H9 (cell line): ENCODE measurements around the gene PHC3. TPM values are rescaled to one million over a fixed set of nuclear protein-coding genes. Genes with fewer than 3 reads are reported as not detected.

Experiments
- DNase-seq: peaks from one replicate; pipeline ENCODE4 v3.0.0-alpha.2; 2017
- H2AFZ ChIP-seq: one replicate; pipeline ENCODE4 v1.6.1; 2013; ENCODE audit warnings: mild to moderate bottlenecking, low read length, control low read depth, moderate library complexity
- H2AK5ac ChIP-seq: 2 replicates; pipeline ENCODE4 v1.6.1; 2013; ENCODE audit warnings: low read length, control low read depth, mixed read lengths; ENCODE audit not compliant: insufficient read length
- H2BK120ac ChIP-seq: one replicate; pipeline ENCODE4 v1.6.1; 2013; ENCODE audit warnings: low read depth, mild to moderate bottlenecking, low read length, control low read depth, inconsistent platforms; ENCODE audit not compliant: poor library complexity, severe bottlenecking
- H2BK12ac ChIP-seq: 2 replicates; pipeline ENCODE4 v1.6.1; 2013; ENCODE audit warnings: low read length, control low read depth, mixed read lengths, low read depth; ENCODE audit not compliant: insufficient read length
- H2BK15ac ChIP-seq: 2 replicates; pipeline ENCODE4 v1.6.1; 2013; ENCODE audit warnings: low read depth, low read length, control low read depth
- H2BK20ac ChIP-seq: one replicate; pipeline ENCODE4 v1.6.1; 2013; ENCODE audit warnings: low read depth, mild to moderate bottlenecking, low read length, control low read depth, inconsistent platforms; ENCODE audit not compliant: poor library complexity, severe bottlenecking
- H2BK5ac ChIP-seq: 2 replicates; pipeline ENCODE4 v1.6.1; 2013; ENCODE audit warnings: low read length, control low read depth, mixed read lengths; ENCODE audit not compliant: insufficient read length
- H3K14ac ChIP-seq: 2 replicates; pipeline ENCODE4 v1.6.1; 2013; ENCODE audit warnings: low read length, control low read depth; ENCODE audit not compliant: insufficient read depth
- H3K18ac ChIP-seq: 2 replicates; pipeline ENCODE4 v1.6.1; 2013; ENCODE audit warnings: low read depth, mild to moderate bottlenecking, mixed read lengths, low read length, control low read depth; ENCODE audit not compliant: insufficient read length
- H3K23ac ChIP-seq: 2 replicates; pipeline ENCODE4 v1.6.1; 2013; ENCODE audit warnings: low read length, control low read depth, mixed read lengths, low read depth; ENCODE audit not compliant: insufficient read length
- H3K23me2 ChIP-seq: 2 replicates; pipeline ENCODE4 v1.6.1; 2013; ENCODE audit warnings: low read depth, mild to moderate bottlenecking, mixed read lengths, low read length, control low read depth; ENCODE audit not compliant: insufficient read length, poor library complexity, severe bottlenecking
- H3K27ac ChIP-seq: 2 replicates; pipeline ENCODE4 v1.5.1; 2013; ENCODE audit warnings: low read length, control low read depth, mixed read lengths, low read depth; ENCODE audit not compliant: insufficient read length
- H3K27me3 ChIP-seq: 2 replicates; pipeline ENCODE4 v1.6.1; 2013; ENCODE audit warnings: low read length, control low read depth, inconsistent platforms; ENCODE audit not compliant: insufficient read depth
- H3K4ac ChIP-seq: 2 replicates; pipeline ENCODE4 v1.6.1; 2013; ENCODE audit warnings: low read depth, mild to moderate bottlenecking, control low read depth, inconsistent platforms, low read length, moderate library complexity
- H3K4me1 ChIP-seq: 2 replicates; pipeline ENCODE4 v1.6.1; 2013; ENCODE audit warnings: low read length, control low read depth, inconsistent platforms; ENCODE audit not compliant: insufficient read depth
- H3K4me2 ChIP-seq: 2 replicates; pipeline ENCODE4 v1.6.1; 2013; ENCODE audit warnings: low read length, control low read depth, mixed read lengths; ENCODE audit not compliant: insufficient read length, insufficient read depth
- H3K56ac ChIP-seq: 2 replicates; pipeline ENCODE4 v1.6.1; 2013; ENCODE audit warnings: low read depth, mild to moderate bottlenecking, mixed read lengths, low read length, control low read depth; ENCODE audit not compliant: insufficient read length
- H3K79me1 ChIP-seq: 2 replicates; pipeline ENCODE4 v1.6.1; 2013; ENCODE audit warnings: low read depth, mild to moderate bottlenecking, moderate library complexity, low read length, control low read depth, inconsistent platforms; ENCODE audit not compliant: insufficient read depth, poor library complexity, severe bottlenecking
- H3K79me2 ChIP-seq: 2 replicates; pipeline ENCODE4 v1.6.1; 2013; ENCODE audit warnings: low read length, control low read depth, inconsistent platforms; ENCODE audit not compliant: insufficient read depth
- H3K9ac ChIP-seq: 2 replicates; pipeline ENCODE4 v1.6.1; 2013; ENCODE audit warnings: low read length, control low read depth, mixed read lengths; ENCODE audit not compliant: insufficient read length; ENCODE audit errors: extremely low read depth
- H3K9me3 ChIP-seq: one replicate; pipeline ENCODE4 v1.6.1; 2013; ENCODE audit warnings: low read depth, low read length, inconsistent platforms; ENCODE audit not compliant: control insufficient read depth
- H3T11ph ChIP-seq: one replicate; pipeline ENCODE4 v1.6.1; 2013; ENCODE audit warnings: mild to moderate bottlenecking, low read length, control low read depth, inconsistent platforms
- H4K20me1 ChIP-seq: one replicate; pipeline ENCODE4 v1.6.1; 2013; ENCODE audit not compliant: control insufficient read depth, insufficient read length, insufficient read depth
- H4K5ac ChIP-seq: 2 replicates; pipeline ENCODE4 v1.6.1; 2013; ENCODE audit warnings: low read depth, mild to moderate bottlenecking, mixed read lengths, low read length, control low read depth; ENCODE audit not compliant: insufficient read length
- H4K8ac ChIP-seq: replicated peaks from 2 replicates; pipeline ENCODE4 v1.6.1; 2013; ENCODE audit warnings: low read length, control low read depth, mixed read lengths, low read depth; ENCODE audit not compliant: insufficient read length
- H4K91ac ChIP-seq: 2 replicates; pipeline ENCODE4 v1.6.1; 2013; ENCODE audit warnings: low read depth, mild to moderate bottlenecking, moderate library complexity, mixed read lengths, low read length, control low read depth; ENCODE audit not compliant: insufficient read length
- H3K27ac Mint-ChIP-seq, 3 experiments: 2 replicates in 2 of 3; 3 replicates in 1 of 3; pipeline ENCODE4 v1.8.0; 2020 to 2021; ENCODE audit warnings: mixed read lengths in 3 of 3, mild to moderate bottlenecking in 1 of 3, moderate library complexity in 1 of 3
- H3K27me3 Mint-ChIP-seq: 2 replicates; pipeline ENCODE4 v1.8.0; 2021; ENCODE audit warnings: low read depth, mild to moderate bottlenecking, moderate library complexity, mixed read lengths
- H3K36me3 Mint-ChIP-seq, 3 experiments: 2 replicates in 2 of 3; 3 replicates in 1 of 3; pipeline ENCODE4 v1.8.0; 2020 to 2021; ENCODE audit warnings: low read depth in 3 of 3, mixed read lengths in 3 of 3; ENCODE audit not compliant: insufficient read depth in 1 of 3
- H3K4me1 Mint-ChIP-seq, 2 experiments: 2 replicates each; pipeline ENCODE4 v1.8.0; 2020; ENCODE audit warnings: mixed read lengths in 2 of 2
- H3K4me3 Mint-ChIP-seq, 2 experiments: 2 replicates in 1 of 2; 3 replicates in 1 of 2; pipeline ENCODE4 v1.8.0; 2020 to 2021; ENCODE audit warnings: mild to moderate bottlenecking in 2 of 2, mixed read lengths in 2 of 2, moderate library complexity in 1 of 2
- H3K9me3 Mint-ChIP-seq, 2 experiments: 2 replicates in 1 of 2; 3 replicates in 1 of 2; pipeline ENCODE4 v1.8.0; 2020; ENCODE audit warnings: mild to moderate bottlenecking in 2 of 2, mixed read lengths in 2 of 2, moderate library complexity in 1 of 2
- CTCF ChIP-seq: fragments of 200-600 bp; sonication (generic); conservative IDR thresholded peaks from 3 replicates; pipeline ENCODE4 v1.8.0; 2021; ENCODE audit warnings: antibody characterized with exemption, mild to moderate bottlenecking
- whole genome bisulfite sequencing: extraction: QIAGEN DNeasy Blood & Tissue Kit; methylation state at CpG from one replicate; pipeline ENCODE4 v1.1.7; 2013; ENCODE audit warnings: missing lambda C conversion rate, low lambda C conversion rate, mixed read lengths; ENCODE audit not compliant: insufficient read length; ENCODE audit errors: extremely low coverage; 5-methylcytosine and 5-hydroxymethylcytosine counted together
- total RNA-seq: library from RNA; stranded (reverse); gene quantifications from 2 replicates; pipeline ENCODE4 v1.2.1, GENCODE V29; 2021

Gene PHC3
- total RNA-seq, 1 experiment from 2014 or later, result 26.4 TPM

- Histone ChIP-seq H2BK120ac (no peak overlapping the region), H2BK5ac (no peak overlapping the region), H3K27ac (no peak overlapping the region), H2BK12ac (no peak overlapping the region), H4K91ac (no peak overlapping the region), H4K8ac (no peak overlapping the region), H3K23me2 (no peaks in the 10 kb centered on the region), H3K23ac (no peak overlapping the region), H3K4ac (no peak overlapping the region), H3K9ac (no peak overlapping the region), H2BK15ac (no peak overlapping the region), H3K18ac (no peak overlapping the region), H3K27me3 (no peaks in the 10 kb centered on the region), H4K5ac (no peak overlapping the region), H3K79me1 (no peaks in the 10 kb centered on the region), H4K20me1 (no peaks in the 10 kb centered on the region), H3K79me2 (no peaks in the 10 kb centered on the region), H3K14ac (no peak overlapping the region), H2BK20ac (no peak overlapping the region), H3K4me2 (no peak overlapping the region), H2AK5ac (no peak overlapping the region), H3T11ph (no peak overlapping the region), H3K4me1 (no peaks in the 10 kb centered on the region; the same call in 1 of the 2 replicates), H3K56ac (no peak overlapping the region), H2AFZ (no peak overlapping the region), H3K9me3 (no peaks in the 10 kb centered on the region)
- WGBS, result no CpG with 5 or more reads among the region's 1 CpG
- no peaks in the 10 kb centered on the region for H3K27me3 Mint-ChIP-seq
- H3K9me3 Mint-ChIP-seq, result no peaks in the 10 kb centered on the region
- DNase-seq, result no peak
- no peak overlapping the region for H3K27ac Mint-ChIP-seq
- peaks cover 0 to 6% of the 10 kb centered on the region in 2 experiments; a peak in 2 of 4 replicates for H3K4me1 Mint-ChIP-seq
- no peak overlapping the region for H3K4me3 Mint-ChIP-seq
- H3K36me3 Mint-ChIP-seq, result peaks cover 3 to 20% (median 20%) of the 10 kb centered on the region in 3 experiments; a peak in 5 of 7 replicates
- no peak for TF ChIP-seq CTCF
These were observed 100.3 kb downstream of the PHC3 start for GRCh38 chr3:170081079-170081741.
